Suprapubic skin (tissue), 3 donors: Measurements from ENCODE around the gene BCAT1.

Experiments used
- CTCF ChIP-seq, 2 donors: fragments of 200-600 bp in 1 of 2; fragments of 450-650 bp in 1 of 2; sonication (generic) in 1 of 2; IDR thresholded peaks; one replicate each; pipeline ENCODE4 v1.5.1; 2016 to 2019; ENCODE audit warnings: antibody characterized with exemption in 2 of 2, mild to moderate bottlenecking in 1 of 2, moderate library complexity in 1 of 2
- POLR2AphosphoS5 ChIP-seq, 3 donors: sonication (generic); formaldehyde crosslinking; IDR thresholded peaks; one replicate each; pipeline ENCODE4 v1.6.1; 2017; ENCODE audit warnings: antibody characterized with exemption in 3 of 3

GRCh38 chr12:24904871-24905270 is 44.0 kb downstream of the BCAT1 start:
- TF ChIP-seq CTCF (IDR thresholded peaks at IDR 0.05) (no peak), POLR2AphosphoS5 (IDR thresholded peaks at IDR 0.05) (no peak)
